Activated CD8-positive, alpha-beta memory T cell treated with anti-CD3 and anti-CD28 coated beads, Interleukin-2, amount 50 U/mL, for 24 hours (primary cell): ENCODE results near the gene TSPAN7.
A peak's percentile ranks its signal among the peaks of the same experiment; 100 is the strongest.

Experiments used
- DNase-seq: peaks from one replicate; pipeline ENCODE4 v3.0.0-alpha.2; 2020; ENCODE audit errors: extremely low read depth

TSPAN7 gene

DNA sequence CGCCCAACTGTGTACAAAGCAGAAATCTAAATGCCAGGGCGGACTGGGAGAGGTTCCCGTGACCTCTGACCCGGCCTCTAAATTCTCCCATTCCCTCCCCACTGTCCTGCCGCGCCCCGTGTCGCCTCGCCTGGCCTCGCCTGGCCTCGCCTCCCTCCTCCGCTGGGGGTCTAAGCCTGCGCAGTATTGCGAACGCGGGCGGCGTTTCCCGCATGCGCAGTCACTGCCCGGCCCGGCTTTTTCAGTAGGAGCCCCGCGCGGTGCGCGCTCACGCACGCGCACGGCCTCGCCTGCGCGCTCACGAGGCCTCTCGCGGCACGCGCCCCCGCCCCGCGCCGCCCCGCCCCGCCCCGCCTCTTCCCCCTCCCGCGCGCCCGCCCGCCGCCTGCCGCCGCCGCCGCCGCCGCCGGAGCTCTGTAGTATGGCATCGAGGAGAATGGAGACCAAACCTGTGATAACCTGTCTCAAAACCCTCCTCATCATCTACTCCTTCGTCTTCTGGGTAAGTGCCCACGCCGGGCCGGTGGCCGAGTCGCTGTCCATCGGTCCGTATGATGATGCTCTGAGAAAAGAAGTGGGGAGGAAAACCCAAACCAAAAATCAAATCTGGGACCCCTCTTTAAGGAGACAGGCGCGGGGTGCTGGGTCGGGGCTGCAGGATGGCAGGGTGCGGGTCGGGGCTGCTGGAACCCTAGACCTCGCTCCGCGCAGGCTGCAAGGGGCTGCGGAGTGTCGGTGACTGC is at the start of gene TSPAN7:
Gene TSPAN7 (plus strand): TSS at position 417 of the 743 bp plus-strand sequence. CDS start 5 bp downstream, at position 422.
- DNase-seq: peak; percentile 28

DNA sequence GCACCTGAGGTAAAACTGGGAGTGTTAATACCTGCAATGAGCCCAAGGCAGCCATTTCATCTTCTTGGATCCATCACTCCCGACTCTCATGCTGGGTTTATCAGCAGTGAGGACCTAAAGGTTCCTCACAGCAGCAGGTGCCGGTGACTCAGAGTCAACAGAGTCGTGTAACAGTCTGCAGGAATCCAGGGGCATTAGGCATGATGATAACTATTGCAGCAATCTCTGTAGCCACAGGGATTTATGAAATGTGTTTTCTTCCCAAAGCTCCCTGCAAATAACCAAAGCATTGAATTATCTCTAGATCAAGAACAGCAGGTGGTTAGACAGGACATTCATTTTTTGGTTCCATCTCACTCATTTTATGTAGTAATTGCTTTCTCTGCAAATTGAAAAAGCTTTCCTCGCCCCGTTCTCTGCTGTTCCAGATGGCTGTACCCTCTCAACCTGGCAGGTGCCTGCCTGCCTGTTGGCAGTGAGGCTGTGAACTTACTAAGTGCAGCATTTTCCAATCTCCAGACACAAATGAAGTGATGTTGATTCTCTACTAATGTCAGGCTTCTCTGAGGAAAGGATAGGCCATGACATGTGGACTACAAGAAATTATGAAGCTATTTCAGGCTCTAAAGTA is 48.1 kb upstream of the TSPAN7 start:
- DNase-seq: no peak

GRCh38 chrX:38514016-38514854 is 47.1 kb upstream of the TSPAN7 start:
- DNase-seq: no peak

DNA sequence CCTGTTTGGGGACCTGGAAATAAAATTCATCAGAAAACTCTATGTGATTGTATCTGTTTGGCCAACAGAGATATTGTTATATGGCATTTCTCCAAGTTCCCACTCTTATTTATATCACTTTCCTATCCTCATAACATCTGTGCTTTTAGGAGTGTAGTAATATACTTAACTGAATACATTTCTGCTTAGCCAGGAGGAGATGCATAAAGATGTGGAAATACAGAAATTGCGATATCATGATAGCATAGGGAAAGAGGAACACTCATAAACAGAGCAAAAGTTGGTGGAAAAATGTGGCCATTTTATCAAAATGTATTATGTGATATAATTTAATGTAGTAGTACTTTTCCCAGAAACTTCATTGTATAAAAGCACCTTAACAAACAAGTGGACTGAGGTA is 46.1 kb upstream of the TSPAN7 start:
- no peak for DNase-seq

GRCh38 chrX:38516196-38516774 is 45.1 kb upstream of the TSPAN7 start:
- no peak for DNase-seq

- no peak for DNase-seq
These were observed 41.7 kb upstream of the TSPAN7 start for GRCh38 chrX:38519651-38520050.

GRCh38 chrX:38538134-38538533 is 23.2 kb upstream of the TSPAN7 start:
- DNase-seq: no peak

- DNase-seq: no peak
These were observed 21.6 kb upstream of the TSPAN7 start for GRCh38 chrX:38539748-38540147.

DNA sequence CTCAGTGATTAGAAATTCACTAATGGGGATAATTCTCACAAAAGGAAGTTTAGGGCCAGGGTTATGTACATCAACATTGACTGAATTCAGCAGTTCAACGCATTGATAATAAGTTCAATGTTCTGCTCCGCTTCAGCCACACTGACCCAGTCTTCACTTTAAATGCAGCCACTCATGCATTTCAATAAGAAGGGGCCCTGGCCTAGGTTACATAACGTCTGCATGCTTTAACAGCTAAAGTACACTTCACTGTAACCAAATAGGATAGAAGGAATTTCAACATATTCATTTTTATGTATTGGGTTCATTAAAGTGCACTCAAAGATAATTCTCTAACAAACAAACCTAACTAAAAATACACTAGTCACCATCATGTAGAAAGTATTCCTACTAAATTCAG is 12.8 kb upstream of the TSPAN7 start:
- no peak for DNase-seq

GRCh38 chrX:38552721-38553120 is 8.6 kb upstream of the TSPAN7 start:
- DNase-seq: no peak

DNA sequence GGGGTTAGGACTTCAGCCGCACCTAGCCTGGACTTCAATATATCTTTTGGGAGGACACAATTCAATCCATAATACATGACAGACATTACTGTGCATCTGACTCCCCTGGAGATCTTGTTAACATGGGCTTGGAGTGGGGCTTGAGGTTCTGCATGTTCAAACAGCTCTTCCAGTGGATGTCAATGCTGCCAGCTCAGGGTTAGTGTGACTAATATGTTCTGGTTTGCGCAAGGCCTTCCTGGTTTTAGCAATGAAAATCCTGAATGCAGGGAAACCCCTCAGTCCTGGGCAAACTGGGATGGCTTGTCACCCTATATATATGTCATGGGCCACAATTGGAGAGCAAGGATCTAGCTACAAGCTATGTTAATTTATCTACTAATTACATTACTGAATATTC is 2.7 kb upstream of the TSPAN7 start:
- no peak for DNase-seq

GRCh38 chrX:38560776-38561125 is 591 bp upstream of the TSPAN7 start:
- DNase-seq: no peak

- no peak for DNase-seq
These were observed 793 bp downstream of the TSPAN7 start for GRCh38 chrX:38561951-38562719.

DNA sequence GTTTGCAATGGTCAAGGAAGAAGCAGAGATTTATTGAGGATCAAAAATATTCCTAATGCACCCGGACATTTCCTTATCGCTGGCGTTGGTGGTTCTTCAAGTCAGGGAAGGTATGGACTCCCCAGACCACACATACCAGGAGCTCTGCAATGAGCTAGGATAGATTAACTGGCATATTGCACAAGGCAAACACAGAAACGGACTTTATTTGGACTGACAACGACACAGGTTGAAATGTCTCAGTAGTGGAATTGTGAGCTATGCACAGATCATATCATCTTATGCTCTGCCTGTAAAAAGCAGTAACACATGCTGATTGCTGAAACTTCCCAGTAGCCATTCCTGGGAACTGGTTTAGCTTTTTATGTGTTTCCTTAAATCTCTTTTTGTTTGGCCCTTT is 1.7 kb downstream of the TSPAN7 start:
- no peak for DNase-seq

DNA sequence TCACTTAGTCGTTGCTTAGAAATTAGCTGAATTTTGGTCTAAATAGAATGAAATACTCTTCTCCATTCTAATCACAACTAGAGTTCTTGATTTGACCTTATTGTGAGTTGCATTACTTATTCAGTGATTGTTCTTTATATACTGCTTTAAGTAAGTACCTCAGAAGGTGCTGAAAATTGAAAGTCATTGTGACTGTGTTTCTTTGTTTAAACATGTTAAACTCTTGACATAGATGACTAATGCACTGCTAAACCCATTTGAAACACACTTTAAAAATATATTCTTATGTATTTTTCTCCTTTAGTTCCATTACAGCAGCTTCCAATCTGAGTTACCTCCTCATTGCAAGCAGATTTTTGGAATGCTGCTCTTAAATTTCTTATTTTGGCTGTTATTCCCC is 9.1 kb downstream of the TSPAN7 start:
- DNase-seq: no peak

DNA sequence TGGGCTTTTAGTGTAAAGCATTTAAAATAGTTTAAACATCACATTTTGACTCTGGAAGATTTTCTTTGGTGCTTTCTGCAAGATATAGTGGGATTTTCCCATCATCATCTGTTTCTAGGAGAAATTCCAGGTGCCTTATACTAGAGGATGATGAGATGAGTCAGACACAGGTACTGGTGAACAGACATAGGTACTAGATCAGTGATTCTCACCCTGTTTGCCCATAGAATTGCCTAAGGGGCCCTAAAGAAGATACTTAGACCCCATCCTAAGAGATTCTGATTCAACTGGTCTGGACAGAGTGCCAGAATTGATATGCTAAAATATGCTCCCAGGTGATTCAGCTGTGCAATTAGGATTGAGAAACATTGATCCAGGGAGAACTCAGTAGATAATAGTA is 9.7 kb downstream of the TSPAN7 start:
- no peak for DNase-seq

DNA sequence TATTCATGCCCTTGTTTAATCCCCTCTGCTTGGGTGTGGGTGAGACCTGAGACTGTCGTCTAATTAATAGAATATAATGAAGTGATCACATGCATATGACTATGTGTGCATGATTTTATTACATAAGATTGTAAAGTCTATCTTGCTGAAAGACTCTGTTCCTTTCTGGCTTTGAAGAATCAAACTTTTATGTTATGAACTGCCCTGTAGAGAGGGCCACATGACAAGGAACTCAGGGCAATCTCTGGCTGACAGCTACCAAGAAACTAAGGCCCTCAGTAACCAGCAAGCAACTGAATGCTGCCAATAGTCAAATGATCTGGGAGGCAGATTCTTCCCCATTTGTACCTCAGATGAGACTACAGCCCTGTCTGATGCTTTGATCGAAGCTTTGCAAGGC is 13.5 kb downstream of the TSPAN7 start:
- no peak for DNase-seq

- DNase-seq: no peak
These were observed 14.5 kb downstream of the TSPAN7 start for GRCh38 chrX:38575888-38576287.

DNA sequence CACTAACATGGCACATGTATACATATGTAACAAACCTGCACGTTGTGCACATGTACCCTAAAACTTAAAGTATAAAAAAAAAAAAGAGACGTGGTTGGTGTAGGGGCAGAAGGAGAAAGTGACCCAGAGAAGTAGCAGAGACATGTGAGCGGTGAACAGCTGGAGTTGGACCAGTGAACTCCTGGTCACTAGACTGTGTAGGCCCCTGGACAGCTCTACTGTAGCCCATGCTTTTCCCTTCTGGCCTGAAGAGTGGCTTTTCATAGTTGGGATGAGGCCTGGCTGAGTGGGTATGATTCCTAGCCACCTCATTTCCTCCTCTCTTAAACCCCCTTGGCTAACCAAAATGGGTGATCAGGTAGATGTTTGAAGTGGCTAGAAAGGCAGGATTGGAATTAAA is 16.4 kb downstream of the TSPAN7 start:
- no peak for DNase-seq

DNA sequence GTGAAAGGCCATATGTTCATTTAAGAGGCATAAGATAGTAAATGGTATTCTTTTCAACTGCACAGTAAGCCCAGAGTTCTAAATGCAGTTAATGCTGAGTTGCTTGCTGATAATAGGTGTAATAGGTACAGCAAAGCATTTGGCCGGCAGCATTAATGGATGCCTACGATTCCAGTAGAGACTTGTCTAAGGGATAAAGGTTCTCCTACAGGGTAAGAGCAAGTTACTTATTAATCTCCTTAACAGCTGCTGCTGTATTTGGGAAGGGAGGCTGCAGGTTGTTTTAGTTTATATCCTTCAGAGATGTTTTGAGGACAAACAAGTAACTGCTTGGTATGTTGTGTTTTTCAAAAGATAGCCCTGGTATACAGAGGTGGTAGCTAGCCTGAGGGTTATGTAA is 16.8 kb downstream of the TSPAN7 start:
- no peak for DNase-seq

DNA sequence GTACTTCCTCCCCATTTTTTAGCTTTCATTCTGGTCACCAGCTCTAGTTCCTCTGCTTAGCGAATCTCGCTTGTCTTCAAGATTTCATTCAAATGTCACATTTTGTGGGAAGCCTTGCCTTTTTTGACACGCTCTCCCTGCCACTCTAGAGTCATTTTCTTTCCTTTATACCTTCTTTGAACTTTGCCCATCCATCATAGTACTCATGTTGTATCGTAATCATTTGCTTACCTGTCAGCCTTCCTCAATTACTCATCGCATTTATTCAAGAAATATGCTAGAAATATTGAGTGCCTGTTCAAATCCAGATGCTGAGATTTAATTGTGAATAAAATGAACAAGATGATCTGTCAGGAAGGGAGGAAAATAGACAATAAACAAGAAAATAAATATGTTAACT is 21.8 kb downstream of the TSPAN7 start:
- DNase-seq: no peak

GRCh38 chrX:38594434-38594833 is 33.1 kb downstream of the TSPAN7 start:
- no peak for DNase-seq
